Measurements from ENCODE around the gene RTBDN. TPM values are rescaled to one million over a fixed set of nuclear protein-coding genes. Genes with fewer than 3 reads are reported as not detected.

The RTBDN gene
- total RNA-seq, 1 experiment from 2014 or later, result 25.1 TPM

DNA sequence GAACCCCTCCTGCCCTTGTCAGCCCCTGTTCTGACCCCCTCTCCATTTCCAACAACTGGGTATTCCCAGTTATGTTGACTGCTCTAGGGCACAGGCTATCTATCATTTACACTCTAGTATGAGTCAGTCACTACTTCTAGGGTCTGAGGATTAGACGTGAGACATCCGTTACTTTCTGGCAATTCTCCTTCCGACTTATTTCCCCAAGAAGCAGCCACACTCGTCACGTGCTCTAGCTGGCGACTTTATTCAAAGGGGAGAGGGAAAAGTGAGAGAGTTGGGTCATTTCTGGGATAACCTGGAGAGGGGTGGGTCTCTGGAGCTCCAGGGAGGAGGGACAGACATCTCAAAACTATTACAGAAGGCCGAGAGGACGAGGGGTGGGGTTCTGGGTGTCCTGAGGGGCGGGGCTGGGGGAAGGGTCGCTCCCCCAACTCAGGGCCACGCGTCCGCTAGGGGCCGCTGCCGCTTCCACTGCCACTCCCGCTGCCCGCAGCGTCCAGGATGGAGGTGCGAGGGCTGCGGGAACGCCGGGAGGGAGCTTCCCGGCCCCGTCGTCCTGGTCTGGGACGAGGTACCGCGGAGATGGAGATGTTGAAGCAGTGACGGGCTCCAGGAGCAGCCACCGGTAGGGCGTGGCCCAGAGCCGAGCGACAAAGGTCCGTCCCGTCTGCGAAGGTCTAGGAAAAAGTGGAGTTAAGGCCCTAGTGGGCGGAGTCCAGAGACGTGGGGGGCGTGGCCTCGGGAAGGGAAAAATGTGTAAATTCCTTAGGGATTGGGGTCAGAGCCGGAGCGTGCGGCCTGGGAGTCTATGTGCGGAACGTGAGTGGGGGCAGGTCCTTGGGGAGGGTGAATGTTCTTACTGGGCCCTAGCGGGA, 8.9 kb downstream of the RTBDN start:
- H3K27me3 ChIP-seq (ENCODE audit: insufficient read depth, low read length), result no peaks in the 10 kb centered on the region
- POLR2A ChIA-PET, result interaction anchor here (0.6 to 1.2 kb wide), 3 partner anchors 9 to 34 kb away, joined by 3 to 4 read pairs (median 3); partner anchors contain the start of genes JUNB and RTBDN
- peaks cover 0 to 6% of the 10 kb centered on the region in 2 experiments; a peak in 1 of 4 replicates for H3K9me3 ChIP-seq (ENCODE audit: control insufficient read depth in 1 of 2, insufficient read depth in 1 of 2, low read depth in 1 of 2, low read length in 2 of 2)
- no peaks in the 10 kb centered on the region for H4K20me1 ChIP-seq (ENCODE audit: insufficient read depth)
- H3K27ac ChIP-seq (ENCODE audit: low read depth, low read length), result peak overlapping the region; percentile 59
- H3K36me3 ChIP-seq (ENCODE audit: control insufficient read depth in 1 of 2, insufficient read depth in 2 of 2, low read length in 2 of 2), result no peaks in the 10 kb centered on the region
- peaks cover 8 to 22% of the 10 kb centered on the region in 2 experiments for H3K4me1 ChIP-seq (ENCODE audit: control insufficient read depth in 1 of 2, insufficient read depth in 2 of 2, low read length in 2 of 2)
- CTCF ChIA-PET, result interaction anchor here (0.6 to 3.1 kb wide), 8 partner anchors 9 to 160 kb away, joined by 3 to 12 read pairs (median 4); partner anchors contain the start of genes RNASEH2A, RTBDN and TRIR
- ATAC-seq, result peak; percentile 90
- no peaks in the 10 kb centered on the region for H3K79me2 ChIP-seq (ENCODE audit: insufficient read depth, low read length)
- BruUV-seq (replicated peaks), result no TSS peak
- peak overlapping the region; percentile 36 to 40 for H3K4me3 ChIP-seq (replicated peaks in 1 of 2; ENCODE audit: low read depth in 1 of 2, low read length in 2 of 2)
- H3K9me2 ChIP-seq (ENCODE audit: insufficient read depth), result no peaks in the 10 kb centered on the region
- peak overlapping the region; percentile 28 for H2AFZ ChIP-seq (ENCODE audit: low read depth, low read length, poor library complexity, severe bottlenecking)
- no peak for DNase-seq (ENCODE audit: low read depth, low spot score)
- H3K4me2 ChIP-seq (ENCODE audit: low read length), result peak overlapping the region; percentile 71
- H3K9ac ChIP-seq (ENCODE audit: low read length), result peak overlapping the region; percentile 23
- peak; percentile 24; the same call in 1 of the 2 replicates for TF ChIP-seq POLR2AphosphoS5 (IDR thresholded peaks at IDR 0.05; ENCODE audit: low read depth, low read length)
- no peak for TF ChIP-seq SP1 (IDR thresholded peaks at IDR 0.05; ENCODE audit: low read depth)
- TF ChIP-seq CTCF (IDR thresholded peaks at IDR 0.05 in 2 of 3, conservative IDR thresholded peaks at IDR 0.05 in 1 of 3; ENCODE audit: borderline replicate concordance in 1 of 3, insufficient read depth in 1 of 3, low read depth in 2 of 3, low read length in 2 of 3), result peak; percentile 44 to 77 (median 74); a peak in 5 of 6 replicates
- peak; percentile 97 for TF ChIP-seq MAX (IDR thresholded peaks at IDR 0.05)
- no peak for TF ChIP-seq ELF1 (IDR thresholded peaks at IDR 0.05; ENCODE audit: borderline replicate concordance, low read depth)
- no peak for TF ChIP-seq SRF (IDR thresholded peaks at IDR 0.05; ENCODE audit: low read depth)
- no peak for TF ChIP-seq SIN3A (IDR thresholded peaks at IDR 0.05; ENCODE audit: low read depth)
- no peak for TF ChIP-seq EGR1 (IDR thresholded peaks at IDR 0.05; ENCODE audit: low read depth)
- 0 out of 2 replicates have a peak, but pooled peaks have one; percentile 51 for TF ChIP-seq CBX3 (IDR thresholded peaks at IDR 0.05; ENCODE audit: low read depth)
- TF ChIP-seq RAD21 (IDR thresholded peaks at IDR 0.05; ENCODE audit: low read depth), result 0 out of 2 replicates have a peak, but pooled peaks have one; percentile 26
- TF ChIP-seq ZFX (IDR thresholded peaks at IDR 0.05), result peak; percentile 22; the same call in 1 of the 2 replicates
- no peak for TF ChIP-seq EZH2phosphoT487 (IDR thresholded peaks at IDR 0.05; ENCODE audit: borderline replicate concordance)
- no peak for TF ChIP-seq TCF7L2 (IDR thresholded peaks at IDR 0.05; ENCODE audit: borderline replicate concordance, extremely low read depth, insufficient read depth, insufficient read length)
- no peak for TF ChIP-seq EZH2 (IDR thresholded peaks at IDR 0.05)
- TF ChIP-seq FOSL1 (IDR thresholded peaks at IDR 0.05; ENCODE audit: low read depth), result no peak
- RAD21 ChIA-PET (ENCODE audit: low non-redundant PET in 1 of 2, low total read pairs in 2 of 2, uncharacterized antibody in 2 of 2, unreplicated experiment in 2 of 2), result no interaction called here
- intact Hi-C loops (cut with micrococcal nuclease), result no loop called here

Measured in HCT116 (cell line).